ENCODE results near the gene DOK7.

- TF ChIP-seq CTCF (IDR thresholded peaks at IDR 0.05) (no peak), POLR2A (IDR thresholded peaks at IDR 0.05) (no peak)
Observed at GRCh38 chr4:3422241-3422801, 40.8 kb upstream of the DOK7 start.
